ENCODE results near the gene PIMREG. TPM values are rescaled to one million over a fixed set of nuclear protein-coding genes. Genes with fewer than 3 reads are reported as not detected.

The PIMREG gene
- total RNA-seq, 4 donors from 2014 or later = 0.31 to 0.59 TPM; not detected in 2

DNA sequence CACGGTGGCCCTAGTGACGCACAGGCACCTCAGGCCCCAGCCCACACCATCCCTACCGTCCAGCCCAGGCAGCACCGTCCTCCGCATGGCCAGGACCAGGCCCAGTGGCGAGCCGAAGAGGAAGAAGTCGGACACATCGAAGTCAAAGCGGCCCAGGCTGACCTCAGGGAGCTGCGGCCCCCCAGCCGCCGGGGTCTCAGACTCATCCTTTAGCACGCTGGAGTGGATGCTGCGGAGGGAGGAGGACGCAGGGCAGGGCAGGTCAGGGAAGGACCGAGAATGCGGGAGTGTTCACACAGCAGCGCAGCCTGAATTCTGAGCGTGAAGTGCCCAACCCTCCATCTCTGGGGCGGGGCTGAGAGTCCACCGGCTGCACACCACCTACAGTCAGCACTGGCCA is 30.1 kb downstream of the PIMREG start:
- peak overlapping the region in 1 of 4 donors; percentile 58 for H3K27ac ChIP-seq
- TF ChIP-seq POLR2AphosphoS5 (IDR thresholded peaks at IDR 0.05) (no peak), POLR2A (IDR thresholded peaks at IDR 0.05) (no peak), EP300 (IDR thresholded peaks at IDR 0.05) (no peak)
- TF ChIP-seq, protein P1, sequence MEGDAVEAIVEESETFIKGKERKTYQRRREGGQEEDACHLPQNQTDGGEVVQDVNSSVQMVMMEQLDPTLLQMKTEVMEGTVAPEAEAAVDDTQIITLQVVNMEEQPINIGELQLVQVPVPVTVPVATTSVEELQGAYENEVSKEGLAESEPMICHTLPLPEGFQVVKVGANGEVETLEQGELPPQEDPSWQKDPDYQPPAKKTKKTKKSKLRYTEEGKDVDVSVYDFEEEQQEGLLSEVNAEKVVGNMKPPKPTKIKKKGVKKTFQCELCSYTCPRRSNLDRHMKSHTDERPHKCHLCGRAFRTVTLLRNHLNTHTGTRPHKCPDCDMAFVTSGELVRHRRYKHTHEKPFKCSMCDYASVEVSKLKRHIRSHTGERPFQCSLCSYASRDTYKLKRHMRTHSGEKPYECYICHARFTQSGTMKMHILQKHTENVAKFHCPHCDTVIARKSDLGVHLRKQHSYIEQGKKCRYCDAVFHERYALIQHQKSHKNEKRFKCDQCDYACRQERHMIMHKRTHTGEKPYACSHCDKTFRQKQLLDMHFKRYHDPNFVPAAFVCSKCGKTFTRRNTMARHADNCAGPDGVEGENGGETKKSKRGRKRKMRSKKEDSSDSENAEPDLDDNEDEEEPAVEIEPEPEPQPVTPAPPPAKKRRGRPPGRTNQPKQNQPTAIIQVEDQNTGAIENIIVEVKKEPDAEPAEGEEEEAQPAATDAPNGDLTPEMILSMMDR (IDR thresholded peaks at IDR 0.05) = no peak
- peaks cover 0 to 63% of the 10 kb centered on the region in 2 donors for H3K36me3 ChIP-seq
- ATAC-seq = no peak
- H3K9me3 ChIP-seq = no peaks in the 10 kb centered on the region
- no peak overlapping the region for H3K4me3 ChIP-seq
- H3K4me1 ChIP-seq = peaks cover 0 to 30% (median 0%) of the 10 kb centered on the region in 3 donors
- no peaks in the 10 kb centered on the region for H3K27me3 ChIP-seq
- 84 to 90% methylated on average over 5 to 12 of the region's 22 CpGs for WGBS, 2 donors (ENCODE audit: low coverage in 1 of 2)

DNA sequence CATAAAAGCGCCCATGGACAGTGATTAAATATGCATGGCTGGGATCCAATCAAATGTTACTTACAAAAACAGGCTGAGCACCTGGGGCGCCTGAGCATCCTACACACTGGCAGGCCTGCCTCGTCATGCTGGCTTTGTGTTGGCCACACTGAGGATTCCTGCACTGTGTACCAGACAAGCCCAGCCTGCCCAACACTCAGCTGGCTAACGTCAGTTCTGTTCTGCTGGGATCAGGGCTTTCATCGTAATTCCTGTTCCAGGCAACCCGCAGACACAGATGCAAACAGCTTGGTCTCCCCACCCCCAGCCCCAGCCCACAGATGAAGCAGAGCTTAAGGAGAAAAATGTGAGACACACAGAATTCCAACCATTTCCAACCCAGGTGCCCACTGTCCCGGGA is 30.7 kb downstream of the PIMREG start:
- Histone ChIP-seq H3K4me3 (no peak overlapping the region), H3K27me3 (no peaks in the 10 kb centered on the region), H3K4me1 (peaks cover 0 to 30% (median 0%) of the 10 kb centered on the region in 3 donors), H3K9me3 (no peaks in the 10 kb centered on the region), H3K27ac (peak overlapping the region in 3 of 4 donors; percentile 43 to 59 (median 58)), H3K36me3 (peaks cover 0 to 57% of the 10 kb centered on the region in 2 donors)
- WGBS, 2 donors (ENCODE audit: low coverage in 1 of 2) = 30 to 67% methylated on average over 1 to 2 of the region's 7 CpGs
- TF ChIP-seq POLR2AphosphoS5 (IDR thresholded peaks at IDR 0.05) (no peak), EP300 (IDR thresholded peaks at IDR 0.05) (no peak), POLR2A (IDR thresholded peaks at IDR 0.05) (no peak)
- TF ChIP-seq, protein P1 (IDR thresholded peaks at IDR 0.05) = no peak
- no peak for ATAC-seq

DNA sequence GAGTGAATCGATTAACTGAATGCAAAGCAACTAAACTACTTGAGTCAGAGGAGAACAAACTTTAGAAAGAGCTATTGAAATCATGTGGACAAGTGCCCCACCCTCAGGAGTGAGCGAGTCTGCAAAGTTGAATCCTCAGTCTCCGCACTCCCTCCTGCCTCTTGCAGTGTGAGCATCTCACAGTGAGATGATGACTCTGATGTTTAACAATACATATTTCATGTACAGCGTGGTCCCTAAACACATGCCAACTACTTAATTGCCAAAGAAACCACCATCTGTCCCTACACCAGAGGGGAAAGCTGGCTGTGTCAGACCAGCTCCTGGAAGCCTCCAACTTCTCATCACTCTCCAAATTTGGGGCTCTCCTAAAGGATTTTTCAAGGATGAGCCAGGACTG is 31.2 kb downstream of the PIMREG start:
- WGBS, 2 donors (ENCODE audit: low coverage in 1 of 2) = 60 to 69% methylated on average over 2 to 3 of the region's 4 CpGs
- Histone ChIP-seq H3K9me3 (no peaks in the 10 kb centered on the region), H3K36me3 (peaks cover 0 to 52% of the 10 kb centered on the region in 2 donors), H3K4me1 (peaks cover 0 to 30% (median 0%) of the 10 kb centered on the region in 3 donors), H3K27me3 (no peaks in the 10 kb centered on the region), H3K27ac (peak overlapping the region in 3 of 4 donors; percentile 43 to 59 (median 58)), H3K4me3 (no peak overlapping the region)
- TF ChIP-seq, protein P1 (IDR thresholded peaks at IDR 0.05) = no peak
- no peak for TF ChIP-seq EP300 (IDR thresholded peaks at IDR 0.05)
- no peak for TF ChIP-seq POLR2AphosphoS5 (IDR thresholded peaks at IDR 0.05)
- TF ChIP-seq POLR2A (IDR thresholded peaks at IDR 0.05) = no peak
- no peak for ATAC-seq

DNA sequence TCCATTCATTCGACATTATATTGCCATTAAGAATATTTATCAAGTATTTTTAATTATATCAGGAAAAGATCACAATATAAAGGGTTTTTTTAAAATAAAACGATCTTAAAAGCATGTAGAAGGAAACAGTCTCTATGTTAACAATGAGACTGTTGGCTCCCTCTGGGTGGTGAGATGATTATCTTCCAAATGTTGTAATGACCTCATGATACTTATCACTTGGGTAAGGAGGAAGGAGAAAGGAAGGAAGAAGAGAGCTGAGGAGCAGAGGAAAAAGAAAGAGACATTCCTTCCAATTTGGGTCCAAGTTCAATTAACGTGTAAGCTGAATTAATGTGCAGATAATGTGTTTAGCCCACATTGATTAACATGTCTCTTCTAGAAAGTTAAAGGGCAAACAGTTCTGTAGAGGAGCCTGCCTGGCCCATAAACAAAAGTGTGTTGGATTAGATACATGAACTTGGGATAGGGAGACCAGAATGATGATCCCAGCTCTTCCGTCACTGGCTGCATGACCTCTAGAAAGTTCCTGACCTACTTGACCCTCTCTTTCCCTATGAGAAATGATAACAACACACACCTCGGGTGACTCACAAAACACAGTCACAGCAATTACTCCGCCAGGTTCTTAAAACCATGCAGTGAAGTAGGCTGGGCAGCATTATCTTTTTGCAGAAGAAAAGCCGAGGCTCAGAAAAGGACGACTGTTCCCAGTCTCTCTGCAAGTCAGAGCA is 32.0 kb downstream of the PIMREG start:
- Histone ChIP-seq H3K27me3 (no peaks in the 10 kb centered on the region), H3K4me3 (no peak overlapping the region), H3K9me3 (no peaks in the 10 kb centered on the region), H3K27ac (peak overlapping the region in 3 of 4 donors; percentile 43 to 59 (median 58)), H3K36me3 (peaks cover 0 to 44% of the 10 kb centered on the region in 2 donors), H3K4me1 (peaks cover 0 to 30% (median 0%) of the 10 kb centered on the region in 3 donors)
- no peak for ATAC-seq
- TF ChIP-seq POLR2A (IDR thresholded peaks at IDR 0.05) = no peak
- TF ChIP-seq, protein P1 (IDR thresholded peaks at IDR 0.05) = no peak
- no peak for TF ChIP-seq EP300 (IDR thresholded peaks at IDR 0.05)
- TF ChIP-seq POLR2AphosphoS5 (IDR thresholded peaks at IDR 0.05) = no peak
- WGBS, 2 donors (ENCODE audit: low coverage in 1 of 2) = 44 to 57% methylated on average over 6 to 8 of the region's 8 CpGs

DNA sequence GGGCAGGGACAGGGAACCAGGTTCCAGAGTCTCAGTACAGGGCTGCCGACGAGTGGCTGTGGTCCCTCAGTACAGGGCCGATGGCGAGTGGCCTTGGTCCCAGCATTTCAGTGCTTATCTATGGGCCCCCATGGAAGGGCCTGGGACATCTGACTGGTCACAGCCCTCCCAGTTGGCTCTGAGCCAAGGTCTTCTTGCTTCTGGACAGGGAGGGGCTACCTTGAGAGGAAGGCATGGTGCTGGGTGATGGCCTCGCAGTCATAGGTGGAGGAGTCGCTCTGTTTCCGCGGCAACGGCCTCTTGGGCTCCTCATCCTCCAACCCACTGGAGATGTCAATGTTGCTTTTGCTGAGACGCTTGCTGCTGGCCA is 32.5 kb downstream of the PIMREG start:
- 93% methylated on average over 6 of the region's 10 CpGs; no CpG with 5 or more reads in 1 of the 2 donors for WGBS, 2 donors (ENCODE audit: low coverage in 1 of 2)
- TF ChIP-seq, protein P1 (IDR thresholded peaks at IDR 0.05) = no peak
- no peak for TF ChIP-seq EP300 (IDR thresholded peaks at IDR 0.05)
- TF ChIP-seq POLR2AphosphoS5 (IDR thresholded peaks at IDR 0.05) = no peak
- no peak for TF ChIP-seq POLR2A (IDR thresholded peaks at IDR 0.05)
- no peaks in the 10 kb centered on the region for H3K27me3 ChIP-seq
- H3K4me3 ChIP-seq = no peak overlapping the region
- no peak for ATAC-seq
- peaks cover 0 to 41% of the 10 kb centered on the region in 2 donors for H3K36me3 ChIP-seq
- no peaks in the 10 kb centered on the region for H3K9me3 ChIP-seq
- peak overlapping the region in 3 of 4 donors; percentile 0 to 54 (median 43) for H3K27ac ChIP-seq
- H3K4me1 ChIP-seq = peaks cover 0 to 30% (median 0%) of the 10 kb centered on the region in 3 donors
